Subcutaneous adipose tissue (tissue), 4 donors: Measurements from ENCODE around the gene KLC1. TPM values are rescaled to one million over a fixed set of nuclear protein-coding genes. Genes with fewer than 3 reads are reported as not detected.

Source experiments
- total RNA-seq, 4 donors: library from RNA; depleted of rRNA; stranded (reverse); fragments of >200 nt; gene quantifications; one replicate each; pipeline ENCODE4 v1.1.0, GENCODE V29; 2016
- TF ChIP-seq, protein P1 (sequence below): fragments of 450-650 bp; IDR thresholded peaks from one replicate; pipeline ENCODE4 v1.5.1; 2016; ENCODE audit warnings: low read depth, mild to moderate bottlenecking, control low read depth, antibody characterized with exemption, moderate library complexity

Gene KLC1
- total RNA-seq, 4 donors from 2014 or later: 186 to 347 (median 291) TPM

- TF ChIP-seq, protein P1, sequence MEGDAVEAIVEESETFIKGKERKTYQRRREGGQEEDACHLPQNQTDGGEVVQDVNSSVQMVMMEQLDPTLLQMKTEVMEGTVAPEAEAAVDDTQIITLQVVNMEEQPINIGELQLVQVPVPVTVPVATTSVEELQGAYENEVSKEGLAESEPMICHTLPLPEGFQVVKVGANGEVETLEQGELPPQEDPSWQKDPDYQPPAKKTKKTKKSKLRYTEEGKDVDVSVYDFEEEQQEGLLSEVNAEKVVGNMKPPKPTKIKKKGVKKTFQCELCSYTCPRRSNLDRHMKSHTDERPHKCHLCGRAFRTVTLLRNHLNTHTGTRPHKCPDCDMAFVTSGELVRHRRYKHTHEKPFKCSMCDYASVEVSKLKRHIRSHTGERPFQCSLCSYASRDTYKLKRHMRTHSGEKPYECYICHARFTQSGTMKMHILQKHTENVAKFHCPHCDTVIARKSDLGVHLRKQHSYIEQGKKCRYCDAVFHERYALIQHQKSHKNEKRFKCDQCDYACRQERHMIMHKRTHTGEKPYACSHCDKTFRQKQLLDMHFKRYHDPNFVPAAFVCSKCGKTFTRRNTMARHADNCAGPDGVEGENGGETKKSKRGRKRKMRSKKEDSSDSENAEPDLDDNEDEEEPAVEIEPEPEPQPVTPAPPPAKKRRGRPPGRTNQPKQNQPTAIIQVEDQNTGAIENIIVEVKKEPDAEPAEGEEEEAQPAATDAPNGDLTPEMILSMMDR: no peak
Measured at GRCh38 chr14:103735815-103736545, 107.0 kb downstream of the KLC1 start.

DNA sequence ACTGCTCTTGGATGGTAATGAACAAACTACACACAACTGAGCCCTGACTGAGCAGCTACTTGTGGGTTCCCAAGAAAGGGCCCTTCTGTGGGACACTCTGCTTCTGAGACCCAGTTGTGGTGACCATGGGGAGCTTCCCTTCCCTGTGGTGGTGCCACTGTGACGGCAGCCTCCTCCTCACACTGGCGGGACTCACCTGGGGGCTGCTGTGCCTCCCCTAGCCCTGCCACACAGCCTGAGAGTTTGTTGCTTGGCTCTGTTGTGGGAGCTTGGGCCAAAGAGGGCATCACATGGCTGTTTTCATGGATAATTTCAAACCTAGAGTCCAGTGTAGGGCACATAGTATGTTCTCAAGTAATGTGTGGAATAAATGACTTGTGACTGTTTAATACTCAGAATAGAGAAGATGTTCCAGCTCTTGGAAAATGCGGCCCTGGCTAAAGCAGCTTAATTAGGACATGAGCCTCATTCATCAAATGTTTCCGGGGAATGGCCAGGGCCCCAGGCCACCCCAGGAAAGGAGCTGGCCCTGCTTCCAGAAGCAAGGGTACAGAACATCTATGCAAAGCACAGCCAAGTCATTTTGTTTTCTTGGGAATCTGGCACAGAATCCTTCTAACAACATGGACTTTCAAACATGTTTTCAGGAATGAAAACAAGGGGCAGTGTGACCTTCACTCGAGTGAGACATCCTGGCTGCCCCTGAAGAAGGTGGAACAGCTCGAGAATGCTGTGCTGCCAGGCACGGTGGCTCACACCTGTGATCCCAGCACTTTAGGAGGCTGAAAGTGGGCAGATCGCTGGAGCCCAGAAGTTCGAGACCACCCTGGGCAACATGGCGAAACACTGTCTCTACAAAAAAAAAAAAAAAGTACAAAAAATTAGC is 107.8 kb downstream of the KLC1 start:
- TF ChIP-seq, protein P1: no peak

DNA sequence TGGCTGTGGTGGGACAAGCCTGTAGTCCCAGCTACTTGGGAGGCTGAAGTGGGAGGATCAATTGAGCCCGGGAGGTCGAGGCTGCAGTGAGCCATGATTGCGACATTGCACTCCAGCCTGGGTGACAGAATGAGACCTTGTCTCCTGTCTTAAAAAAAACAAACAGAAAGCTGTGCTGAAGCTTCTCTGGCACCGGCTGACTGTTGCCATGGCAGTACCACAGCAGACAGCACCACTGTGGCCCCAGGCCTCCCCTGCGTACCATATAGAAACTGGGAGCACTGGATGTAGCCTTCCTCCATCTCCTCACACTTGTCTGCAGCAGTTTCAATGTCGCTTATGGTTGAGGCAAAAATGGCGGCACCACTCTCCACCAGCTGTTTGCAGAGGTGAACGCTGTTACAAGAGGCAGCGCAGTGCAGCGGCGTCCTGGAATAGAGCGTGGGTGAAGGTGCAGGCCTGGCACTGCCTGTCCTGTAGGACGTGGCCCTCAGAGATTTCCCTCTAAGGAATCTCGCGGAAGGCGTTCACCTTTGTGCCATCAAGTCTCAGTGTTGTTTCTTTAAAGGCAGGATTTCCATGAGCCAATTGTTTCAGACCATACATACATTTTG is 108.5 kb downstream of the KLC1 start:
- TF ChIP-seq, protein P1: no peak

- TF ChIP-seq, protein P1: no peak
Measured at GRCh38 chr14:103738166-103738565, 109.2 kb downstream of the KLC1 start.

GRCh38 chr14:103738701-103739451 is 109.9 kb downstream of the KLC1 start:
- TF ChIP-seq, protein P1: no peak

GRCh38 chr14:103739466-103739792 is 110.4 kb downstream of the KLC1 start:
- TF ChIP-seq, protein P1: no peak
